Upper lobe of left lung (tissue), 6 donors: ENCODE measurements around the gene SLC25A1. TPM values are rescaled to one million over a fixed set of nuclear protein-coding genes. Genes with fewer than 3 reads are reported as not detected.

Source experiments
- ATAC-seq, 2 donors: fragments of 200-7000 bp; cut with Tn5 transposase; one replicate each; pipeline ENCODE4 v1.9.1; 2022; ENCODE audit warnings: mild to moderate bottlenecking in 2 of 2, moderate library complexity in 2 of 2; ENCODE audit not compliant: low FRiP score in 2 of 2
- DNase-seq, 2 donors: peaks; one replicate each; pipeline ENCODE4 v3.0.0-alpha.2; 2019 to 2020
- H3K27ac ChIP-seq, 4 donors: fragments of 200-600 bp; sonication (generic); one replicate each; pipeline ENCODE4 v1.5.1; 2016 to 2019
- H3K27me3 ChIP-seq, 4 donors: fragments of 200-600 bp; sonication (generic); one replicate each; pipeline ENCODE4 v1.5.1; 2017 to 2019
- H3K36me3 ChIP-seq, 4 donors: fragments of 200-600 bp; sonication (generic); one replicate each; pipeline ENCODE4 v1.5.1; 2016 to 2019
- H3K4me1 ChIP-seq, 4 donors: fragments of 200-600 bp; sonication (generic); one replicate each; pipeline ENCODE4 v1.5.1; 2018 to 2019
- H3K4me3 ChIP-seq, 4 donors: fragments of 200-600 bp; sonication (generic); one replicate each; pipeline ENCODE4 v1.5.1; 2017 to 2019; ENCODE audit warnings: mild to moderate bottlenecking in 2 of 4, moderate library complexity in 1 of 4
- H3K9me3 ChIP-seq, 4 donors: fragments of 200-600 bp; sonication (generic); one replicate each; pipeline ENCODE4 v1.5.1; 2018 to 2019
- EP300 ChIP-seq, 4 donors: sonication (generic); formaldehyde crosslinking; IDR thresholded peaks; one replicate each; pipeline ENCODE4 v1.5.1; 2017; ENCODE audit warnings: antibody characterized with exemption in 4 of 4, control low read depth in 2 of 4
- POLR2A ChIP-seq, 4 donors: fragments of 450-650 bp; IDR thresholded peaks; one replicate each; pipeline ENCODE4 v1.5.1; 2016 to 2017; ENCODE audit warnings: antibody characterized with exemption in 4 of 4, mild to moderate bottlenecking in 2 of 4
- POLR2AphosphoS5 ChIP-seq, 2 donors: sonication (generic); formaldehyde crosslinking; IDR thresholded peaks; one replicate each; pipeline ENCODE4 v1.5.1; 2017; ENCODE audit warnings: antibody characterized with exemption in 2 of 2
- WGBS, 2 donors: methylation state at CpG; one replicate each; pipeline ENCODE4 v1.1.5; 2017 to 2018; 5-methylcytosine and 5-hydroxymethylcytosine counted together
- total RNA-seq, 6 donors: library from RNA; depleted of rRNA in 4 of 6; stranded (reverse); fragments of >200 nt in 4 of 6; gene quantifications; one replicate each; pipeline versions ENCODE4 v1.1.0 to v1.2.1, GENCODE V29; 2016 to 2021
- TF ChIP-seq, protein P1 (sequence below), 6 experiments: fragments of 450-650 bp in 4 of 6; fragments of 200-600 bp in 2 of 6; sonication (generic) in 2 of 6; IDR thresholded peaks; one replicate each; pipeline ENCODE4 v1.5.1; 2016 to 2019; ENCODE audit warnings: antibody characterized with exemption in 6 of 6
- donor health status: DM: no; HTN: no; CAD: no; lungs with moderate emphysema.
- donor health status: DM: no; HTN: yes; CAD: no; lungs with severe emphysema.

The SLC25A1 gene
- total RNA-seq, 6 donors from 2014 or later, result 26.2 to 82.1 (median 71.5) TPM

DNA sequence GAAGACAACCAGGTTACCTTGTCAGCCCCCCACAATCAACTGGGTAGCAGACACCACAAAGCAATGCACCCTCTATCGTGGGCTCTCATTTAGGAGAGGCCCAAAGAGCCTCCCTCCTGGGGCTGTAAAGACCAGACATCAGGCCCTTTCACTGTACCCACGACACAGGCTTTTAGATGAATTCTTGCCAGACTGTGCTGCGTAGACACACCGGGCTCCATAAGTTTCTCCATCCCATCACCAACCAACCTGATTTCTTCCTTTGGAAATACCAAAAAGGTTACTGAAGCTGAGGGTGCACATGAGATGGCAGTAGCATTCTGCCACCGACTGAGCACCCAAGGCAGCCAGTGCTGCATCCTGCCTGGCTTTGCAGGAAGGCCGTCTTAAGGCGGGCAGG, 46.4 kb upstream of the SLC25A1 start:
- DNase-seq (no peak), ATAC-seq (no peak)
- Histone ChIP-seq H3K4me3 (no peak overlapping the region), H3K36me3 (peaks cover 0 to 79% (median 15%) of the 10 kb centered on the region in 4 donors), H3K9me3 (no peaks in the 10 kb centered on the region), H3K27ac (no peak overlapping the region), H3K4me1 (no peaks in the 10 kb centered on the region), H3K27me3 (no peaks in the 10 kb centered on the region)
- TF ChIP-seq, protein P1, sequence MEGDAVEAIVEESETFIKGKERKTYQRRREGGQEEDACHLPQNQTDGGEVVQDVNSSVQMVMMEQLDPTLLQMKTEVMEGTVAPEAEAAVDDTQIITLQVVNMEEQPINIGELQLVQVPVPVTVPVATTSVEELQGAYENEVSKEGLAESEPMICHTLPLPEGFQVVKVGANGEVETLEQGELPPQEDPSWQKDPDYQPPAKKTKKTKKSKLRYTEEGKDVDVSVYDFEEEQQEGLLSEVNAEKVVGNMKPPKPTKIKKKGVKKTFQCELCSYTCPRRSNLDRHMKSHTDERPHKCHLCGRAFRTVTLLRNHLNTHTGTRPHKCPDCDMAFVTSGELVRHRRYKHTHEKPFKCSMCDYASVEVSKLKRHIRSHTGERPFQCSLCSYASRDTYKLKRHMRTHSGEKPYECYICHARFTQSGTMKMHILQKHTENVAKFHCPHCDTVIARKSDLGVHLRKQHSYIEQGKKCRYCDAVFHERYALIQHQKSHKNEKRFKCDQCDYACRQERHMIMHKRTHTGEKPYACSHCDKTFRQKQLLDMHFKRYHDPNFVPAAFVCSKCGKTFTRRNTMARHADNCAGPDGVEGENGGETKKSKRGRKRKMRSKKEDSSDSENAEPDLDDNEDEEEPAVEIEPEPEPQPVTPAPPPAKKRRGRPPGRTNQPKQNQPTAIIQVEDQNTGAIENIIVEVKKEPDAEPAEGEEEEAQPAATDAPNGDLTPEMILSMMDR (IDR thresholded peaks at IDR 0.05), result no peak
- TF ChIP-seq EP300 (IDR thresholded peaks at IDR 0.05), result no peak
- TF ChIP-seq POLR2A (IDR thresholded peaks at IDR 0.05), result no peak
- no peak for TF ChIP-seq POLR2AphosphoS5 (IDR thresholded peaks at IDR 0.05)
- 92 to 95% methylated on average over 7 of the region's 7 CpGs for WGBS, 2 donors

DNA sequence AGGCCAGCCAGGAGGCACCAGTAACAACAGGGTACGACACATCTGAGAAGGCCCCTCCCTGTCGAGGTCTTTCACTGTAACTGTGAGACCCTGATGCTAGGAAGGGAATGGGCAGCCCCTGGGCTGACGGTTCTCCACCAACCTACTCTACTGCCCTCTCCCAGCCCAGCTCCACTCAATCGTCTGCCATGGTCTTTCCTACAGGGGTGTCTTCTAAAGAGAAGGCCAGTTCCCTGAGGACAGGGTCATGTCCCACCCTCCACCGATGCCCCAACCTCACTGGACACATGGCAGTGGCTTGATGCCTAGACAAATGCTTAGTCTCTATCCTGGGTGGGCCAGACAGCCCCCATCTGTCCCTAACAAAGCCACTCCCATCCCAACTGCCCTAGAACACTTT, 46.0 kb upstream of the SLC25A1 start:
- H3K27me3 ChIP-seq, result no peaks in the 10 kb centered on the region
- 90 to 91% methylated on average over 4 to 5 of the region's 5 CpGs for WGBS, 2 donors
- no peak overlapping the region for H3K27ac ChIP-seq
- TF ChIP-seq POLR2AphosphoS5 (IDR thresholded peaks at IDR 0.05), result no peak
- no peak for TF ChIP-seq EP300 (IDR thresholded peaks at IDR 0.05)
- TF ChIP-seq, protein P1 (IDR thresholded peaks at IDR 0.05), result no peak
- TF ChIP-seq POLR2A (IDR thresholded peaks at IDR 0.05), result no peak
- peaks cover 0 to 80% (median 17%) of the 10 kb centered on the region in 4 donors for H3K36me3 ChIP-seq
- H3K4me3 ChIP-seq, result no peak overlapping the region
- no peak for ATAC-seq
- no peak for DNase-seq
- no peaks in the 10 kb centered on the region for H3K4me1 ChIP-seq
- H3K9me3 ChIP-seq, result no peaks in the 10 kb centered on the region

DNA sequence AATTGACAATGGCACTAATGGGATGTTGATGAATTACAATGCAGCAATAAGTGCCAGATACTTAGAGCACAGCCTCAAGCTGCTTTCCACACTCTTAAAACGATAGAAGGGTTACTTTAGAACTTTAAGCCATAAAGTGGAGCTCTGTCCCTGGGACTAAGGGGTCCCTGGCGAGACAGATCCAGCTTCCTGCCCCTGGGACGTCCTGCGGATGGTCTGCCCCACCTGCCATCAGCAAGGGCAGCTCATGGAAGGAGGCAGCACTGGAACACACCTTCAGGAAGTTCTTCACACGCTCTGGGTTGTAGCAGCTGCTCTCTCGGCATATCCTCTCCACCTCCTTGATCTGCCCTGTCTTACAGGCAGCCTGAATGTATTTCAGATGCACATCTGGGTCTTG, 45.1 kb upstream of the SLC25A1 start:
- Histone ChIP-seq H3K27me3 (no peaks in the 10 kb centered on the region), H3K36me3 (peaks cover 0 to 71% (median 15%) of the 10 kb centered on the region in 4 donors), H3K4me1 (no peaks in the 10 kb centered on the region), H3K4me3 (no peak overlapping the region), H3K27ac (no peak overlapping the region), H3K9me3 (no peaks in the 10 kb centered on the region)
- DNase-seq (no peak), ATAC-seq (no peak)
- no peak for TF ChIP-seq POLR2A (IDR thresholded peaks at IDR 0.05)
- TF ChIP-seq, protein P1 (IDR thresholded peaks at IDR 0.05), result no peak
- no peak for TF ChIP-seq POLR2AphosphoS5 (IDR thresholded peaks at IDR 0.05)
- TF ChIP-seq EP300 (IDR thresholded peaks at IDR 0.05), result no peak
- 85 to 94% methylated on average over 2 to 6 of the region's 6 CpGs for WGBS, 2 donors

DNA sequence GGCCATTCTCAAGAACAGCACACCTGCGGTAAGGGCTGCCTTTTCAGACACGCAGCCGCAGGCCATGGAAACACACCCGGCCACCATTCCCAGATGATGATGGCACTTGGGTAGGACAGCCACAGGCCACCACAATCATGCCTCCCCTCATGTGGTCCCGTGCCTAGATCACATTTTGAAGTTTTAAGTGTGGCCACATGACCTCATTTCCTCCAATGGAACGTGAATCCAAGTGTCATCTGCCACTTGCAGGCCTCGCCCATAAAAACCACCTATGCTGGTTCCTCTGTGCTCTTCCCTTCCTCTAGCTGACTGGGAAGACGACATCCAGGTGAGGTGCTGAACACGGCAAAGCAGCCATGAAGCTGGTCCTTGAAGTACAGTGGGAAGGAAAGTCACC, 44.6 kb upstream of the SLC25A1 start:
- DNase-seq, result no peak
- no peak for ATAC-seq
- 85 to 89% methylated on average over 9 of the region's 9 CpGs for WGBS, 2 donors
- Histone ChIP-seq H3K36me3 (peaks cover 0 to 68% (median 15%) of the 10 kb centered on the region in 4 donors), H3K4me3 (no peak overlapping the region), H3K9me3 (no peaks in the 10 kb centered on the region), H3K27me3 (no peaks in the 10 kb centered on the region), H3K4me1 (peaks cover 0 to under 1% (median 0%) of the 10 kb centered on the region in 4 donors), H3K27ac (no peak overlapping the region)
- TF ChIP-seq POLR2AphosphoS5 (IDR thresholded peaks at IDR 0.05), result no peak
- TF ChIP-seq EP300 (IDR thresholded peaks at IDR 0.05), result no peak
- TF ChIP-seq POLR2A (IDR thresholded peaks at IDR 0.05), result no peak
- TF ChIP-seq, protein P1 (IDR thresholded peaks at IDR 0.05), result no peak

DNA sequence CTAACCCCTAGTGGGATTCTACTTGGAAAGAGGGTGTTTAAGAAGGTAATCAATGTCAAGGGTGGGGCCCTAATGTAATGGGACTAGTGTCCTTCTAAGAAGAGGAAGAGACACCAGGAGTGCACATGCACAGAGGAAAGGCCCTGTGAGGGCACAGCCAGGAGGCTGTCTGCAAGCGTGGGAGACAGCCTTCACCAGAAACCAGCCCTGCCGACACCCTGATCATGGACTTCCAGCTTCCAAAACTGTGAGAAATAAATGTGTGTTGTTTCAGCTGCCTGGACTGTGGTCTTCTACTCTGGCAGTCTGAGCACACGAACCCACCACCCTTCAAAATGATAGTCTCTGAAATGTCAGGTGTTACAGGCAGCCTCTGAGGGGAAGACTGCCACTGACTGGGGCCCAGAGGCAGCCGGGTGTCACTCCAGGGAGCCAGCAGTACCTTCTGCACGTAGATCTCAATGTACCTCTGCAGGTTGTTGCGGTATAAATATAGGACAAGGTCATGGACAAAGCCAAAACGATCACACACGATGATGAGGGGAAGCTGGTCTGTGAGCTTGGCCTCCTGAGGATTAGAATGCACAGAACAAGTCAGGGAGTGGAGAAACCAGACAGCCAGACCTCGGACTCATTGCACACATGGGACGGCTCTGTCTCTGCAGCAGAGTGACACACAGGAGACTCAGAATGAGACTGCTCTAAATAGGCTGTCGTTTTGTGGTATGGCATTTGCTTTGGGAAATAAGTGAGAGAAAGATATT, 43.9 kb upstream of the SLC25A1 start:
- H3K4me3 ChIP-seq, result no peak overlapping the region
- no peak for DNase-seq
- H3K27me3 ChIP-seq, result no peaks in the 10 kb centered on the region
- H3K4me1 ChIP-seq, result peaks cover 0 to 3% (median 0%) of the 10 kb centered on the region in 4 donors
- ATAC-seq, result no peak
- peaks cover 0 to 62% (median 15%) of the 10 kb centered on the region in 4 donors for H3K36me3 ChIP-seq
- no peak overlapping the region for H3K27ac ChIP-seq
- TF ChIP-seq POLR2A (IDR thresholded peaks at IDR 0.05), result no peak
- TF ChIP-seq EP300 (IDR thresholded peaks at IDR 0.05), result no peak
- TF ChIP-seq POLR2AphosphoS5 (IDR thresholded peaks at IDR 0.05), result no peak
- TF ChIP-seq, protein P1 (IDR thresholded peaks at IDR 0.05), result no peak
- 90 to 92% methylated on average over 11 of the region's 11 CpGs for WGBS, 2 donors
- H3K9me3 ChIP-seq, result no peaks in the 10 kb centered on the region
